ENCODE measurements around the gene CRYBB3. TPM values are rescaled to one million over a fixed set of nuclear protein-coding genes. Genes with fewer than 3 reads are reported as not detected.

Gene CRYBB3
- total RNA-seq = under 1 TPM in 1 of 2 experiments, not detected in 1; 0.25 TPM

- ChIA-PET CTCF (interaction anchor here (0.5 kb wide), 1 partner anchor 655 kb away, joined by 3 read pairs; no protein-coding TSS in a partner anchor), POLR2A (no interaction called here)
Measured at GRCh38 chr22:25199731-25200520, at the start of gene CRYBB3. Gene CRYBB3, plus strand, starts transcription at chr22:25199858. Its CDS starts 1,539 bp downstream, at chr22:25201397.

- ChIA-PET CTCF (no interaction called here), POLR2A (no interaction called here)
Measured at GRCh38 chr22:25153961-25154666, 45.5 kb upstream of the CRYBB3 start.

- CTCF ChIA-PET = no interaction called here
- POLR2A ChIA-PET = no interaction called here
Measured at GRCh38 chr22:25154667-25154999, 45.0 kb upstream of the CRYBB3 start.

GRCh38 chr22:25156736-25157135 lies 42.9 kb upstream of the CRYBB3 start:
- CTCF ChIA-PET = no interaction called here
- POLR2A ChIA-PET = no interaction called here

GRCh38 chr22:25159028-25159427 lies 40.6 kb upstream of the CRYBB3 start:
- POLR2A ChIA-PET = no interaction called here

GRCh38 chr22:25160120-25160996 lies 39.3 kb upstream of the CRYBB3 start:
- CTCF ChIA-PET = no interaction called here
- POLR2A ChIA-PET = no interaction called here

More at GRCh38 chr22:25159028-25159427, 40.6 kb upstream of the CRYBB3 start:
- CTCF ChIA-PET = no interaction called here

- POLR2A ChIA-PET = no interaction called here
Measured at GRCh38 chr22:25161017-25161915, 38.4 kb upstream of the CRYBB3 start.

GRCh38 chr22:25161916-25162530 lies 37.6 kb upstream of the CRYBB3 start:
- CTCF ChIA-PET = no interaction called here
- POLR2A ChIA-PET = no interaction called here

More at GRCh38 chr22:25161017-25161915, 38.4 kb upstream of the CRYBB3 start:
- CTCF ChIA-PET = no interaction called here

- ChIA-PET CTCF (no interaction called here), POLR2A (no interaction called here)
Measured at GRCh38 chr22:25162561-25162960, 37.1 kb upstream of the CRYBB3 start.

GRCh38 chr22:25165785-25166184 lies 33.9 kb upstream of the CRYBB3 start:
- CTCF ChIA-PET = no interaction called here

GRCh38 chr22:25166266-25167040 lies 33.2 kb upstream of the CRYBB3 start:
- POLR2A ChIA-PET = no interaction called here
- CTCF ChIA-PET = no interaction called here

More at GRCh38 chr22:25165785-25166184, 33.9 kb upstream of the CRYBB3 start:
- POLR2A ChIA-PET = no interaction called here

GRCh38 chr22:25167082-25167481 lies 32.6 kb upstream of the CRYBB3 start:
- CTCF ChIA-PET = no interaction called here
- POLR2A ChIA-PET = no interaction called here

- ChIA-PET CTCF (interaction anchor here (1.2 kb wide), 1 partner anchor 87 kb away, joined by 3 read pairs; no protein-coding TSS in a partner anchor), POLR2A (no interaction called here)
Measured at GRCh38 chr22:25167834-25168601, 31.6 kb upstream of the CRYBB3 start.

- POLR2A ChIA-PET = no interaction called here
- CTCF ChIA-PET = interaction anchor here (1.1 kb wide), 1 partner anchor 113 kb away, joined by 3 read pairs; no protein-coding TSS in a partner anchor
Measured at GRCh38 chr22:25169278-25170031, 30.2 kb upstream of the CRYBB3 start.

- CTCF ChIA-PET = interaction anchor here (1.1 to 1.4 kb wide), 2 partner anchors 32 to 114 kb away, joined by 3 to 4 read pairs; no protein-coding TSS in a partner anchor
- POLR2A ChIA-PET = no interaction called here
Measured at GRCh38 chr22:25170426-25170980, 29.2 kb upstream of the CRYBB3 start.

GRCh38 chr22:25172153-25172552 lies 27.5 kb upstream of the CRYBB3 start:
- POLR2A ChIA-PET = no interaction called here
- CTCF ChIA-PET = interaction anchor here (0.7 to 1.4 kb wide), 6 partner anchors 30 to 122 kb away, joined by 3 to 5 read pairs (median 4); no protein-coding TSS in a partner anchor

All from activated CD8-positive, alpha-beta memory T cell treated with anti-CD3 and anti-CD28 coated beads for 36 hours (primary cell).